ENCODE measurements around the gene STAM. TPM values are rescaled to one million over a fixed set of nuclear protein-coding genes. Genes with fewer than 3 reads are reported as not detected.

The STAM gene
- polyA plus RNA-seq, 1 donor from 2014 or later: 33.0 TPM

DNA sequence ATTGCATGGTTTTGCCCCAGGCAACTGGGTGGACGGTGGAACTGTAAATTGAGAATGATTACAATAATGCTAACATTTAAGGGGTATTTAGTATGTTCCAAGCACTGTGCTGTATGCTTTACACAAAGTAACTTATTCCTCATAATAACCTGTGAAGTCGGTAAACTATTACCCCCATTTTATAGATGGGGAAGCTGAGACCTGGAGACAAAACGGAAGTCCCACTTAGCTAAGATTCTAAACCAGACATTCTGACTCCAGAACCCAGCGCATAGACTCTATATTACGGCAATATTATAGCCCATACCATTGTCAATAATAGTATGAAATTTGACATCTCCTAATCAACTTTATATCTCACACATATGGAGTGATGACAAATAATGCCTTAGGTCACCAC, 68.1 kb downstream of the STAM start:
- no peak overlapping the region for H3K9ac ChIP-seq (ENCODE audit: low read length)
- H3K36me3 ChIP-seq (ENCODE audit: insufficient read depth, low read length): peaks cover 19% of the 10 kb centered on the region
- H3K79me2 ChIP-seq (replicated peaks; ENCODE audit: insufficient read depth, low read length): no peaks in the 10 kb centered on the region
- H3K9me2 ChIP-seq (ENCODE audit: insufficient read depth, low read length): no peaks in the 10 kb centered on the region
- H3F3A ChIP-seq (ENCODE audit: insufficient read depth, low read length, poor library complexity, severe bottlenecking): no peaks in the 10 kb centered on the region
- no peaks in the 10 kb centered on the region for H4K20me1 ChIP-seq (ENCODE audit: insufficient read depth)
- H2AFZ ChIP-seq (ENCODE audit: low read depth, low read length): no peak overlapping the region
- H3K9me3 ChIP-seq (ENCODE audit: low read length): no peaks in the 10 kb centered on the region
- no peak overlapping the region for H3K27ac ChIP-seq (ENCODE audit: low read length)
- TF ChIP-seq EZH2 (IDR thresholded peaks at IDR 0.05; ENCODE audit: borderline replicate concordance, insufficient read depth, low read length, poor library complexity, severe bottlenecking) (no peak), POLR2AphosphoS5 (IDR thresholded peaks at IDR 0.05) (no peak), MXI1 (conservative IDR thresholded peaks at IDR 0.05; ENCODE audit: poor library complexity, severe bottlenecking) (no peak), RAD21 (conservative IDR thresholded peaks at IDR 0.05) (no peak), SMC3 (conservative IDR thresholded peaks at IDR 0.05; ENCODE audit: poor library complexity) (no peak), TAF1 (IDR thresholded peaks at IDR 0.05; ENCODE audit: low read depth) (no peak), EP300 (conservative IDR thresholded peaks at IDR 0.05; ENCODE audit: poor library complexity, severe bottlenecking) (no peak)
- TF ChIP-seq, protein P1, sequence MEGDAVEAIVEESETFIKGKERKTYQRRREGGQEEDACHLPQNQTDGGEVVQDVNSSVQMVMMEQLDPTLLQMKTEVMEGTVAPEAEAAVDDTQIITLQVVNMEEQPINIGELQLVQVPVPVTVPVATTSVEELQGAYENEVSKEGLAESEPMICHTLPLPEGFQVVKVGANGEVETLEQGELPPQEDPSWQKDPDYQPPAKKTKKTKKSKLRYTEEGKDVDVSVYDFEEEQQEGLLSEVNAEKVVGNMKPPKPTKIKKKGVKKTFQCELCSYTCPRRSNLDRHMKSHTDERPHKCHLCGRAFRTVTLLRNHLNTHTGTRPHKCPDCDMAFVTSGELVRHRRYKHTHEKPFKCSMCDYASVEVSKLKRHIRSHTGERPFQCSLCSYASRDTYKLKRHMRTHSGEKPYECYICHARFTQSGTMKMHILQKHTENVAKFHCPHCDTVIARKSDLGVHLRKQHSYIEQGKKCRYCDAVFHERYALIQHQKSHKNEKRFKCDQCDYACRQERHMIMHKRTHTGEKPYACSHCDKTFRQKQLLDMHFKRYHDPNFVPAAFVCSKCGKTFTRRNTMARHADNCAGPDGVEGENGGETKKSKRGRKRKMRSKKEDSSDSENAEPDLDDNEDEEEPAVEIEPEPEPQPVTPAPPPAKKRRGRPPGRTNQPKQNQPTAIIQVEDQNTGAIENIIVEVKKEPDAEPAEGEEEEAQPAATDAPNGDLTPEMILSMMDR (IDR thresholded peaks at IDR 0.05; ENCODE audit: poor library complexity, severe bottlenecking): no peak
- TF ChIP-seq, protein P2, sequence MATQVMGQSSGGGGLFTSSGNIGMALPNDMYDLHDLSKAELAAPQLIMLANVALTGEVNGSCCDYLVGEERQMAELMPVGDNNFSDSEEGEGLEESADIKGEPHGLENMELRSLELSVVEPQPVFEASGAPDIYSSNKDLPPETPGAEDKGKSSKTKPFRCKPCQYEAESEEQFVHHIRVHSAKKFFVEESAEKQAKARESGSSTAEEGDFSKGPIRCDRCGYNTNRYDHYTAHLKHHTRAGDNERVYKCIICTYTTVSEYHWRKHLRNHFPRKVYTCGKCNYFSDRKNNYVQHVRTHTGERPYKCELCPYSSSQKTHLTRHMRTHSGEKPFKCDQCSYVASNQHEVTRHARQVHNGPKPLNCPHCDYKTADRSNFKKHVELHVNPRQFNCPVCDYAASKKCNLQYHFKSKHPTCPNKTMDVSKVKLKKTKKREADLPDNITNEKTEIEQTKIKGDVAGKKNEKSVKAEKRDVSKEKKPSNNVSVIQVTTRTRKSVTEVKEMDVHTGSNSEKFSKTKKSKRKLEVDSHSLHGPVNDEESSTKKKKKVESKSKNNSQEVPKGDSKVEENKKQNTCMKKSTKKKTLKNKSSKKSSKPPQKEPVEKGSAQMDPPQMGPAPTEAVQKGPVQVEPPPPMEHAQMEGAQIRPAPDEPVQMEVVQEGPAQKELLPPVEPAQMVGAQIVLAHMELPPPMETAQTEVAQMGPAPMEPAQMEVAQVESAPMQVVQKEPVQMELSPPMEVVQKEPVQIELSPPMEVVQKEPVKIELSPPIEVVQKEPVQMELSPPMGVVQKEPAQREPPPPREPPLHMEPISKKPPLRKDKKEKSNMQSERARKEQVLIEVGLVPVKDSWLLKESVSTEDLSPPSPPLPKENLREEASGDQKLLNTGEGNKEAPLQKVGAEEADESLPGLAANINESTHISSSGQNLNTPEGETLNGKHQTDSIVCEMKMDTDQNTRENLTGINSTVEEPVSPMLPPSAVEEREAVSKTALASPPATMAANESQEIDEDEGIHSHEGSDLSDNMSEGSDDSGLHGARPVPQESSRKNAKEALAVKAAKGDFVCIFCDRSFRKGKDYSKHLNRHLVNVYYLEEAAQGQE (IDR thresholded peaks at IDR 0.05; ENCODE audit: borderline replicate concordance): no peak
- no peaks in the 10 kb centered on the region for H3K27me3 ChIP-seq (ENCODE audit: insufficient read depth, low read depth, low read length)
- H3K4me2 ChIP-seq (ENCODE audit: low read length): no peak overlapping the region
- H3K4me3 ChIP-seq (ENCODE audit: low read length): no peak overlapping the region

DNA sequence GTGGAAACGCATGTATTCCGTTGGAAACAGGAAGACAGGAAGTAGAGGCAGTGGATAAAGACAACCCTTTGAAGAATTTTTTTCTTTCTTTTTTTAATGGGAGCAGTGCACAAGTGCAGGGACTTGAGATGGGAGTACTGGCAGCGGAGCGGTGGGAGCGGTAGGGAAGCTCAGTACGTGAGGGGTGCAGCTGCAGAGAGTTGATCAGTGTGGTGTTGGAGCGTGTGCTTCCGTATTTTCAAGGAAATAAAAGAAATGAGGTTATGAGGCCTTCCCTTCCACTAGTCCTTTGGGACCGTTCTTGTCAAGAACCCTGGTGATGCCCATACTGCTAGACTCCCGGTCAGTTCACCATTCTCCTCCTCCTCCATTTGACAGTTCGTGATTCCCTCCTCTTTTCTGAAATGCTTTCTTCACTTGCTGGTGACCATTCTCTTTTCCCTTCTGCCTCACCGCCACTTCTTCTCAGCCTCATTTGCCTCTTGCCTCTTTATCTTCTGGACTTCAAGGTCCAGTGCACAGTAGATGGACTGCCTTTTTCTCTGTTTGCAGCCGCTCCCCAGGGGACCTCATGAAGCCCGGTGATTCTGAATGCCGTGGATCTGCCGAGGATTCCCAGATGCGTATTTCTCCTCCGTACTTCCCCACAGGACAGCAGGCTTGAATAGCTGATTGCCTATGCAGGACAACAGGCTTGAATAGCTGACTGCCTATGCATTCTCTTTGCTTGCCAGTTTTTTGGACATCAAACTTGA, 68.9 kb downstream of the STAM start:
- H4K20me1 ChIP-seq (ENCODE audit: insufficient read depth): no peaks in the 10 kb centered on the region
- no peak overlapping the region for H2AFZ ChIP-seq (ENCODE audit: low read depth, low read length)
- no peaks in the 10 kb centered on the region for H3K27me3 ChIP-seq (ENCODE audit: insufficient read depth, low read depth, low read length)
- H3K4me2 ChIP-seq (ENCODE audit: low read length): no peak overlapping the region
- peak overlapping the region; percentile 52 for H3K4me3 ChIP-seq (ENCODE audit: low read length)
- peaks cover 19% of the 10 kb centered on the region for H3K36me3 ChIP-seq (ENCODE audit: insufficient read depth, low read length)
- H3K9ac ChIP-seq (ENCODE audit: low read length): no peak overlapping the region
- no peaks in the 10 kb centered on the region for H3K9me3 ChIP-seq (ENCODE audit: low read length)
- H3F3A ChIP-seq (ENCODE audit: insufficient read depth, low read length, poor library complexity, severe bottlenecking): no peaks in the 10 kb centered on the region
- H3K27ac ChIP-seq (ENCODE audit: low read length): no peak overlapping the region
- no peaks in the 10 kb centered on the region for H3K79me2 ChIP-seq (replicated peaks; ENCODE audit: insufficient read depth, low read length)
- TF ChIP-seq, protein P1 (IDR thresholded peaks at IDR 0.05; ENCODE audit: poor library complexity, severe bottlenecking): no peak
- TF ChIP-seq MXI1 (conservative IDR thresholded peaks at IDR 0.05; ENCODE audit: poor library complexity, severe bottlenecking) (no peak), RAD21 (conservative IDR thresholded peaks at IDR 0.05) (no peak), EP300 (conservative IDR thresholded peaks at IDR 0.05; ENCODE audit: poor library complexity, severe bottlenecking) (no peak)
- H3K9me2 ChIP-seq (ENCODE audit: insufficient read depth, low read length): no peaks in the 10 kb centered on the region

Data from neural cell (in vitro differentiated cells).